HG03432 (cell line): ENCODE measurements around the gene ATXN1.
"Not testable (repeated sequence)": the region's sequence is repeated elsewhere in the genome, so short reads cannot be mapped to it uniquely, and the experiment has no call there.

ENCODE experiments used
- ATAC-seq: cut with Tn5 transposase; IDR thresholded peaks from one replicate; pipeline ENCODE4 v1.9.1; 2021; ENCODE audit warnings: mild to moderate bottlenecking, moderate library complexity; ENCODE audit not compliant: unreplicated experiment

ATXN1 gene

GRCh38 chr6:16657768-16658167 lies 103.5 kb downstream of the ATXN1 start:
- peak; percentile 54 for ATAC-seq

DNA sequence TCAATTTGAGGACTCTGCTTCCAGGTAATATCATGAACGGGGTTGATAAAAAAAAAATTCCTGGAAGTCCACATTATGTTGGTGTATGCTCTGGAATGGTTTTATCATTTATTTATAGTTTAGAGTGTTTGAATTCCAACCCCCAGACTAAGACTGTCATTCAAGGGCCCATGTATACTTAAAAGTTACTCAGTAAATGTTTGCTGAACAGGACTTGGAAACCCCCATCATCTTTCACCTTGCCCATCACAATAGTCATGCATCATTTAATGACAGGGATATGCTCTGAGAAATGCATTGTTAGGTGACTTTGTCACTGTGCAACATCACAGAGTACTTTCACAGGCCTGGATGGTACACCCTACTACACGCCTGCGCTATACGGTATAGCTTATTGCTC lies 104.8 kb downstream of the ATXN1 start:
- ATAC-seq, result no peak

- no peak for ATAC-seq
Observed at GRCh38 chr6:16654701-16655100, 106.6 kb downstream of the ATXN1 start.

GRCh38 chr6:16653226-16653625 lies 108.0 kb downstream of the ATXN1 start:
- ATAC-seq, result no peak

GRCh38 chr6:16651871-16652270 lies 109.4 kb downstream of the ATXN1 start:
- ATAC-seq, result peak; percentile 90

DNA sequence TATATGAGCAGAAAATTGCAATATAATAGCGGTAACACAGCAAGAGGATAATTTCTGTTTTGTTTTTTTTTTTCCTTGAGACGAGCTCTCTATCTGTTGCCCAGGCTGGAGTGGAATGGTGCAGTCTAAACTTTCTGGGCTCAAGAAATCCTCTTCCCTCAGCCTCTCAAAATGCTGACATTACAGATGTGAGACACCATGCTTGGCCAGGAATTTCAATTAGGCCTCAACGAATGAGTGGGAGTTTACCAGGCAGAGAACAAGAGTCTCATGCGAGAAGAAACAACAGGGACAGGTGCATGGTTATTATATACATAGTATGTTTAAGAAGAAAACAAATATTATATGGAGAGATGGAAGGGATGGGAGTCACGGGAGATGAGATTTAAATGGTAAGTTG lies 111.4 kb downstream of the ATXN1 start:
- ATAC-seq, result no peak

DNA sequence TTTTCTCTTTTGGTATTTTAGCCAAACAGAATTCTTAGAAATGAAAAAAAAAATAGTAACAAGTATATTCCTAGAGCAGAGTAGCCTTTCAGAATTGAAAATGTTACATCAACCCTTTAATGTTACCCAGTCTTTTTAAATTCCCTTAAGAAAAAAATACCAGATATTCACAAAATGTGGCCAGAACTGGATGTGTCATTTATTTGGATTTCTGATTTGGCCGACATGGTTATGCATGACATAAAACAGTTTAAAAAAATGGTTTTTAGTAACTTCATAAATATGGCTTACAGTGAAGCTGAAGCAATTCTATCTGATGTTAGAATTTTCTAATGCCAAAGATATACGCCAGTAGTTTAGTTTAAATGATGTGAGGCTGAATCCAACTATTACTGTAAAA lies 112.0 kb downstream of the ATXN1 start:
- no peak for ATAC-seq

DNA sequence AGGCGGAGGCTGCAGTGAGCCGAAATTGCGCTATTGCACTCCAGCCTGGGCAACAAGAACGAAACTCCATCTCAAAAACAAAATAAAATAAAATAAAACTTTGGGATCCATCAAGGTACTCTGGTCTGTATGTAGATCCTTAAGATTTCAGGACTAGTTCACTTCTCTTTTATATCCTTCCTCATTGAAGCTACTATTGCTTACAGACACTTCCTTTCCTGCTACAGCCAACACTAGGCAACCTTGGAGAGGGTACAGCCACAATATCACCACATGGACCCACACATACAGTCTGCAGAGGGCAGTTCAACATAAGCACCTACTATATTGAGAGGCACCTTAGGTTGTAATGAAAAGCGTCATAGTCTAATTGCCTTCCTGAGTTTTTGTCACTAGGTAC lies 113.3 kb downstream of the ATXN1 start:
- no peak for ATAC-seq

GRCh38 chr6:16647422-16647821 lies 113.8 kb downstream of the ATXN1 start:
- no peak for ATAC-seq

GRCh38 chr6:16644540-16645250 lies 116.6 kb downstream of the ATXN1 start:
- ATAC-seq, result no peak

DNA sequence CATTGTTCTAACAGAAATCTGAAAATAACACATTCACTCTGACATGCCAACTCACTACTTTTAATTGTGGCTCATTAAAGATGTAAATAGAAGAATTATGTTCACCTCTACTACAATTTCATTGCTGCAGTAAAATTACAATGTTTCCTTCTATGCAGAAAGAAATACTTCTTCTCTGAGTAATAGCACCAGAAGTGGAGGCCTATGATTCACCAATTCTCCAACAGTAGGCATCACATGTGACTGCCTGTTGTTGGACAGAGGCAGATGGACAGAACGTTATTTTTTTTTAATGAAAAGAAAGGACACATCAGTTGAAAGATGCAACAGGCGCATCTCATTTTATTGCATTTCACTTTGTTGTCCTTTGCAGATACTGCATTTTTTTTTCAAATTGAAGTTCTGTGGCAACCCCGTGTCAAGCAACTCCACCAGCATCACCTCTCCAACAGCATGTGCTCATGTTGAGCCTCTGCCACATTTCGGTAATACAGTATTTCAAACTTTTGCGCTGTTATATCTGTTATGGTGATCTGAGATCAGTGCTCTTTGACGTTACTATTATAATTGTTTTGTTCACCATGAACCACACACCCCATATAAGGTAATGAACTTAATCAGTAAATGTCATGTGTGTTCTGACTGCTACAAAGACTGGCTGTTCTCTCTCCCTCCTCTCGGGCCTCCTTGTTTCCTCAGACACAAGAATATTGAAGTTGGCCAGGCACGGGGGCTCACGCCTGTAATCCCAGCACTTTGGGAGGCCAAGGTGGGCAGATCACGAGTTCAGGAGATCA lies 121.4 kb downstream of the ATXN1 start:
- ATAC-seq, result no peak

DNA sequence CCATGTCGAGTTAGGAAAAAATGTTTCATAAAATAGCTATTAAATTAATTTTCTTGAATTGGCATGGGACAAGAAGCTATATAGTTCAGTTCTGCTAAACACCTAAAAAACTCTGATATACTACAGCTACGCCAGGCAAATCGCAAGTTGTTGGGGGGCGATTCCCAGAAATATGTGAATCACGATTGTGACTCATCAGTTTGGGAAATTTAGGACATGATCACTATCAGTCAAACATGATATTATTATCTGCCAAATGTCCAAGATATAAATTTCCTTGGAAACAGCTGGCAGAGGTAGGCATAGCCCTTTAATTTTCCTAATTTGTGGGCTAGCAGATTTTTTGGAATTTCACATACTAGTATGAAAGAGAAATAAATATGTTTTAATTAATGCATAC lies 123.6 kb downstream of the ATXN1 start:
- ATAC-seq, result no peak

GRCh38 chr6:16635810-16636602 lies 125.3 kb downstream of the ATXN1 start:
- ATAC-seq, result peak; percentile 55

- ATAC-seq, result no peak
Observed at GRCh38 chr6:16635291-16635809, 125.9 kb downstream of the ATXN1 start.

DNA sequence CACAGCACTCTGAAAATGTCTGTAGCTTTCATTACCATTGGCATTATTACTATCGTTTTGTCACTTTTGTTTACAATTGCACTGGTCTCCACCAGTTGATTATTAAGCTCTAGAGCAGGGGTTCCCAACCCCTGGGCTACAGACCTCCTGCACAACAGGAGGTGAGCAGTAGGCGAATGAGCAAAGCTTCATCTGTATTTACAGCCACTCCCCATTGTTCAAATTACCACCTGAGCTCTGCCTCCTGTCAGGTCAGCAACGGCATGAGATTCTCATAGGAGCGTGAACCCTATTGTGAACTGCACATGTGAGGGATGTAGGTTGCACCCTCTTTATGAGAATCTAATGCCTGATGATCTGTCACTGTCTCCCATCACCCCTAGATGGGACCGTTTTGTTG lies 126.4 kb downstream of the ATXN1 start:
- no peak for ATAC-seq

DNA sequence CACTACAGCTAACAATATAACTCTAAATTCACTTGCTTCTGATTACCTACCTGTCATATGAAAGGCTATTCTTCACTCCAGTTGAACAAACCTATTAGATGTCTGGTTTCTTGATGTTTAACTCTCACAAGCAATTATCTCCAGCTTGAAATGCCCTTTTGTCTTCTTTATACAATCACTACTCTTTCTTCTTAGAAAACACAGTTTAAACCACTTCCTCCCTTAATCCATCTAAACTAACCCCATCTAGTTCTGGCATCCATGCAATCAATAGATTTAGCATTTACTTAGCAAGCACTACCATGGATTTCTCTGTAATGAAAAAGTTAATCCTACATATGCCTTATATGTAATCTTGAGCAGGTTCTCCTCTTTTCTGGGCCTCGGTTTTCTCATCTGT lies 127.3 kb downstream of the ATXN1 start:
- ATAC-seq, result no peak

GRCh38 chr6:16633465-16633864 lies 127.8 kb downstream of the ATXN1 start:
- ATAC-seq, result no peak

DNA sequence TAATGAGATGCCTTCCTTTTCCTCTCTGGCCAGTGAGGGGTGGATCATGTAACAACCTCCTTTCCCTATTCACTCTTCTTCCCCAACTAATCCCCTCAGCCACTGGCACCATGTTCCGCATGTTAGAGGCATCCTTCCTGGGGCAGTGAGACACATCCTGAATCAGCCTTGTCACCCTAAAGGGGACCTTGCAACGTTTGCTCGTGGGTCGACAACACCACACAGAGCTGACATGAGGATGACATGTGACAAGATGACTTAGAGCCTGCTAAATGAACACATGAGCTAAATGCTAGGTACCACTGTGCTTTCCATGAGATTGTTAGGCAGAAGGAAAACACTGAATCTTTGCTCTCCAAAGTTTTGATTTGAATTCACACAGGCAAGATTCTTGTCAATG lies 129.2 kb downstream of the ATXN1 start:
- no peak for ATAC-seq

DNA sequence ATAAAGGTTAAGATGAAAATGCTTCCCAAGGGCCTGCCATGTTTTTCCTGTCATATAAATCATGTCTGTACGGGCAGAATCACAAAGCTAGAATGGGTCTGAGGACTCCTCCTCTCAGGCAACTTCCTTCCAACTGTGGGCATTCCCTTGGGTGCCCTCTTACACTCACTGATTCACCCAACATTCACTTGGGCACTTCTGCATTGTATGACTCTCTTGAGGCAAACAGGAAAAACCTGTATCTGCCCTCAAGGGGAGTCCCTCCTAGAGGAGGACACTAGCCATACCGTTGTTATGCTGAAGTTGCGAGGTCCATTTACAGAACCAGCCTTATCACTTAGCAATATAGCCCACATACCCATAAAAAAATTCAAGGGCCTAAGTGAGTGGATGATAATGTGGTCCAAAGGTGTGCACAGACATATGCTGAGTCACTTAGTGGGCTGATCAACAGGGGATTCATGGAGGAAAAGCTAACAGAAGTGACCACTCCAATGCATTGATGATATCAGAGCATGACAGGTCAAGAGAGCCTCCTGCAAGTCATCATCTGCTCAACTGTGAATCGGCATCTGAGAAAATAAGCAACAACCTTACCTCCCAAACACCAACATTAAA lies 131.1 kb downstream of the ATXN1 start:
- no peak for ATAC-seq

DNA sequence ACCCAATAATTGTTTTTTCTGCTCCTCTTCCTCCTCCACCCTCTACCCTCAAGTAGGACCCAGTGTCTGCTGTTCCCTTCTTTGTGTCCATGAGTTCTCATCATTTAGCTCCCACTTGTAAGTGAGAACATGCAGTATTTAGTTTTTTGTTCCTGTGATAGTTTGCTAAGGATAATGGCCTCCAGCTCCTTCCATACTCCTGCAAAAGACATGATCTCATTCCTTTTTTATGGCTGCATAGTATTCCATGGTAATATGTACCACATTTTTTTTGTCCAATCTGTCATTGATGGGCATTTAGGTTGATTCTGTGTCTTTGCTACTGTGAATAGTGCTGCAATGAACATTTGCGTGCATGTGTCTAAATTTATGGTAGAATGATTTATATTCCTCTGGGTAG lies 132.7 kb downstream of the ATXN1 start:
- ATAC-seq, result not testable (repeated sequence)

- no peak for ATAC-seq
Observed at GRCh38 chr6:16626650-16627049, 134.6 kb downstream of the ATXN1 start.
